MM.1S (cell line): ENCODE data around the gene EFNA5.

Experiments used
- CTCF ChIP-seq: fragments of 300-600 bp; sonication (generic); IDR thresholded peaks from 2 replicates; pipeline ENCODE4 v1.5.1; 2016; ENCODE audit warnings: antibody characterized with exemption, low read length, mixed read lengths
- EZH2 ChIP-seq: fragments of 300-600 bp; sonication (generic); optimal IDR thresholded peaks from 2 replicates; pipeline ENCODE3; 2017; ENCODE audit warnings: low read depth, mild to moderate bottlenecking, antibody characterized with exemption, low read length, mixed read lengths
- EZH2phosphoT487 ChIP-seq: fragments of 300-600 bp; sonication (generic); IDR thresholded peaks from 2 replicates; pipeline ENCODE4 v1.6.1; 2018; ENCODE audit warnings: antibody characterized with exemption, low read length

- TF ChIP-seq CTCF (no peak), EZH2 (no peak), EZH2phosphoT487 (no peak)
Measured at GRCh38 chr5:107356891-107357290, 313.8 kb downstream of the EFNA5 start.
